Keratinocyte (primary cell): ENCODE data around the gene WRAP73. TPM values are rescaled to one million over a fixed set of nuclear protein-coding genes. Genes with fewer than 3 reads are reported as not detected.

Experiments used
- polyA plus RNA-seq, 5 experiments: library from polyadenylated mRNA; depleted of rRNA in 3 of 5; stranded (reverse) in 3 of 5; stranded (forward) in 1 of 5; unstranded in 1 of 5; fragments of >200 nt; gene quantifications; 1 replicate in 1 of 5; 2 replicates in 3 of 5; 3 replicates in 1 of 5; pipeline versions ENCODE4 v1.2.1 to v1.2.3, GENCODE V29; 2011 to 2012; ENCODE audit warnings: missing spikeins in 2 of 5, low read depth in 1 of 5, low replicate concordance in 1 of 5

Gene WRAP73
- polyA plus RNA-seq, 1 donor (not counting 4 experiments of a cell fraction or from before 2014, with no cell fraction given), result 18.9 TPM

Other genes with a start within 250 kb of the WRAP73 start
- gene ARHGEF16, start 195.4 kb downstream of the WRAP73 start, polyA plus RNA-seq, result 5.0 to 9.6 TPM (median 6.2 TPM) in 3 replicates
- gene MEGF6, start 38.6 kb downstream of the WRAP73 start, polyA plus RNA-seq, result 0.24 to 0.71 TPM (median 0.42 TPM) in 3 replicates
- gene TPRG1L, start 25.1 kb downstream of the WRAP73 start, polyA plus RNA-seq, result 57.4 to 83.0 TPM (median 68.1 TPM) in 3 replicates
- gene TP73, start 2.4 kb upstream of the WRAP73 start, polyA plus RNA-seq, result 0.10 to 0.23 TPM (median 0.14 TPM) in 3 replicates
- gene CCDC27, start 102.3 kb upstream of the WRAP73 start, polyA plus RNA-seq, result not detected in 3 replicates
- 0.79 to 1.3 TPM (median 1.0 TPM) in 3 replicates for gene SMIM1, start 122.6 kb upstream of the WRAP73 start, polyA plus RNA-seq
- gene LRRC47, start 146.4 kb upstream of the WRAP73 start, polyA plus RNA-seq, result 20.5 to 40.1 TPM (median 33.1 TPM) in 3 replicates
- 19.6 to 42.6 TPM (median 35.7 TPM) in 3 replicates for gene CEP104, start 207.1 kb upstream of the WRAP73 start, polyA plus RNA-seq
- gene DFFB, start 207.4 kb upstream of the WRAP73 start, polyA plus RNA-seq, result 3.6 to 5.2 TPM (median 4.5 TPM) in 3 replicates